Ammon's horn (tissue), 1 donor: Measurements from ENCODE around the gene WNT16.
"Not testable (repeated sequence)": the region's sequence is repeated elsewhere in the genome, so short reads cannot be mapped to it uniquely, and the experiment has no call there.

ENCODE experiments used
- DNase-seq: peaks from one replicate; pipeline ENCODE4 v3.0.0-alpha.2; 2016; ENCODE audit warnings: low spot score

Gene WNT16

DNA sequence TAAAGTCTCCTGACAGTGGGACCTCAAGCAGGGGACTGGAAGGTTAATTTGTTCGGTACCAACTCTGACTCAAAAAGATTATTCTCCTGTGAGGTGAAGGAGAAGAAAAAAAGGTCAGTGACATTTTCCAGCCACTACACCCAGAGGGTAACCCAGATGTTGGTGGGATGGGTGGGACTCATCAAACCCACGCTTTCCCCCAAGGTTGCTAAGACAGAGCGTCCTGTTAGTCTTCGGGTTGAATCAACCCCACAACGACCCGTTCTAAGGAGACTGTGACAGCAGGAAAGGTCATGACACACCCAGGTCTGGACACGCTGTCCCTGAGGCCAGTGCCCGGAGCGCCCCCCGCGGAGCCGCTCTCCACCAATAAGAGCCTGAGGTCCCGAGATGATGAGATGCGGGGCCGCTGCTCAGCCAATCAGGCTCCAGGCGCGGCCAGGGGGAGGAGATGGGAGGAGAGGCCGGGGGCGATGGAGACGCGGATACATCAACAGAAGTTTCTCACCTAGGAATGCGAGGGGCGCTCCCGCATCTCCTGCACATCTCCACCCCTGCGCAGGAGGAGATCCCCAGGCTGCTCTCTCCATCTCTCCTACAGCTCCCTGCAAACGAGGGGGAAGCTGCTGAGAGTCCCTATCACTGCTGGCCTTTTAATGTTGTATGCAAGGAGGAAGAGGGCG lies at the start of gene WNT16:
Gene WNT16, plus strand, starts transcription at position 493 of the 683 bp plus-strand sequence. CDS start 293 bp downstream, outside the sequence.
- DNase-seq = peak; percentile 8

DNA sequence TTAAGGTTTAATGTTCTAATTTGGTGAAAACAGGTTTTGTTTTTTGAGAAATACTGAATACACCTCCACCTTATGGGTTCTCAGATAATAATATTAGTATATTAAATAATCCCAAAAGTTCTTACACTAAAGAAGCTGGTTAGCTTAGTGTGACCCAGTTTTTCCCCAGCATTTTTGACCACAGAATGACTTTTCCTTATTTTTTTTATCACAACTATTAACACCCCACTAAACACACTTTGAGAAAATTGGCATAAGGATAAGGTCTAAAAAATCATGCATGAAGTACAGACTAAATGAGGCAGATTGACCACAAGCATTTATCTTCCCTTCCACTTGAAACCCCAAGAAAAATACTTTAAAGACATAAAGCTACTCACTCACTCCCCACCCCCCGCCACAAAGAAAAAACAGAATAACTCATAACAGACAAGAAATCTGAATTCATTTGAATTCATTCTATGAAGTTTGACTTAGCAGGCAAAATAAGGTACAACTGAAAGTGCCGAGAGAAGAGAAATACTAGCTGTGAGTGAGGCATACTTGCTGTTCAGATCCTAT lies 49.7 kb upstream of the WNT16 start:
- no peak for DNase-seq

- no peak for DNase-seq
Measured at GRCh38 chr7:121279822-121280221, 49.0 kb upstream of the WNT16 start.

- no peak for DNase-seq
Measured at GRCh38 chr7:121280656-121281055, 48.1 kb upstream of the WNT16 start.

DNA sequence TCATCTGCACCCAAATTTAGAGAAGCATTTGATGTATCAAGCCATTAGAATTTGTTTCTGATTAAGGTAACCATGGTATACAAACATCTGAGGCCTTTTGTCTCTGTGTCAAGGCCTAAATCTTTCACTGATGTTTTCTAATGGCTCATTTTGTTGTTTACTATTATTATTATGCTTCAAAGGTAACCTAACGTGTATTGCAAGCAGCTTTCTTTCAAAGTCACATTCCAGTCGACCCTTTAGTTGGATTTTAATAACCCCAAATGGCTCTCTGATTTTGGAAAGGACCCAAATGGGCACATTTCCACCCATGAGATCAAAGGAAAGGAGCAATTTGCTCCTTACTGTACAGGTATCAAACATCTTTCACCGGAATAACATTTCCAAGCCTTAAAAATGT lies 46.7 kb upstream of the WNT16 start:
- no peak for DNase-seq

DNA sequence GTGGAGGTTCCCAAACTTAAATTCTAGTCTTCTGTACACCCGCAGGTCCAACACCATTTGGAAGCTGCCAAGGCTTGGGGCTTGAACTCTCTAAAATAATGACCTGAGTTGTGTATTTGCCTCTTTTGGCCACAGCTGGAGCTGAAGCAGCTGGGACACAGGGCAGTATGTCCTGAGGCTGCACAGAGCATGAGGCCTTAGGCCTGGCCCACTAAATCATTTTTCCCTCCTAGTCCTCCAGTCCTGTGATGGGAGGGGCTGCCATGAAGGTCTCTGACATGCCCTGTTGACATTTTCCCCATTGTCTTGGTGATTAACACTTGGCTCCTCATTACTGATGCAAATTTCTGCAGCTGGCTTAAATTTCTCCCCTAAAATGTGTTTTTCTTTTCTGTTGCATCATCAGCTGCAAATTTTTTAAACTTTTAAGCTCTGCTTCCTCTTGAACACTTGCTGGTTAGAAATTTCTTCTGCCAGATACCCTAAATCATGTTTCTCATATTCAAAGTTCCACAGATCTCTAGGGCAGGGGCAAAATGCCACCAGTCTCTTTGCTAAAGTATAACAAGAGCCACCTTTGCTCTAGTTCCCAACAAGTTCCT lies 43.6 kb upstream of the WNT16 start:
- DNase-seq = no peak

GRCh38 chr7:121286186-121286585 lies 42.6 kb upstream of the WNT16 start:
- DNase-seq = no peak

- no peak for DNase-seq
Measured at GRCh38 chr7:121286742-121287734, 41.8 kb upstream of the WNT16 start.

GRCh38 chr7:121288894-121289293 lies 39.9 kb upstream of the WNT16 start:
- no peak for DNase-seq

DNA sequence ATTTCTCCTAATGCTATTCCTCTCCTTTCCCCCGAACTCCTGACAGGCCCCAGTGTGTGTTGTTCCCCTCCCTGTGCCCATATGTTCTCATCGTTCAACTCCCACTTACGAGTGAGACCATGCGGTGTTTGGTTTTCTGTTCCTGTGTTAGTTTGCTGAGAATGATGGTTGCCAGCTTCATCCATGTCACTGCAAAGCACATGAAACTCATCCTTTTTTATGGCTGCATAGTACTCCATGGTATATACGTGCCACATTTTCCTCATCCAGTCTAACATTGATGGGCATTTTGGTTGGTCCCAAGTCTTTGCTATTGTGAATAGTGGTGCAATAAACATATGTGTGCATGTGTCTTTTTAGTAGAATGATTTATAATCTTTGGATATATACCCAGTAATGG lies 38.9 kb upstream of the WNT16 start:
- not testable (repeated sequence) for DNase-seq

- no peak for DNase-seq
Measured at GRCh38 chr7:121294448-121294992, 34.3 kb upstream of the WNT16 start.

- DNase-seq = no peak
Measured at GRCh38 chr7:121297843-121298242, 31.0 kb upstream of the WNT16 start.

DNA sequence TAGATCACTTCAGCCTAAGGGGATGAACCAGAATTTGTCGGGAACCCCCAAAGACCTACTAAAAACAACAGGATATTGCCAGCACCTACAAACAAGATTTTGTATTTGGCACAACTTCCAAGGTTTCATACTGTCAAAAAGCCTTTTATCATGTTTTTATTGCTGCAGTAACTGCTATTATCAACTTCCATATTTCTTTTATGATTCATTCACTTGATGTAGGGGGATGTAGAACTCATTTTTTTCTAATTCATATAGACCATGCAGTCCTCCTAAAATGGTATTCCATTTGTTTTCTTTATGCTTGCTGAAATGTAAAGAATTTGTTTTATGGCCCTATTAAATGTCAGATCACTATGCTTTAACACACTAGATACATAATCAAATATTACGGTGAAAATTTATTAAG lies 30.0 kb upstream of the WNT16 start:
- DNase-seq = no peak

GRCh38 chr7:121300685-121301420 lies 27.9 kb upstream of the WNT16 start:
- DNase-seq = no peak

- DNase-seq = no peak
Measured at GRCh38 chr7:121301446-121302213, 27.2 kb upstream of the WNT16 start.

GRCh38 chr7:121302214-121302745 lies 26.5 kb upstream of the WNT16 start:
- DNase-seq = no peak

DNA sequence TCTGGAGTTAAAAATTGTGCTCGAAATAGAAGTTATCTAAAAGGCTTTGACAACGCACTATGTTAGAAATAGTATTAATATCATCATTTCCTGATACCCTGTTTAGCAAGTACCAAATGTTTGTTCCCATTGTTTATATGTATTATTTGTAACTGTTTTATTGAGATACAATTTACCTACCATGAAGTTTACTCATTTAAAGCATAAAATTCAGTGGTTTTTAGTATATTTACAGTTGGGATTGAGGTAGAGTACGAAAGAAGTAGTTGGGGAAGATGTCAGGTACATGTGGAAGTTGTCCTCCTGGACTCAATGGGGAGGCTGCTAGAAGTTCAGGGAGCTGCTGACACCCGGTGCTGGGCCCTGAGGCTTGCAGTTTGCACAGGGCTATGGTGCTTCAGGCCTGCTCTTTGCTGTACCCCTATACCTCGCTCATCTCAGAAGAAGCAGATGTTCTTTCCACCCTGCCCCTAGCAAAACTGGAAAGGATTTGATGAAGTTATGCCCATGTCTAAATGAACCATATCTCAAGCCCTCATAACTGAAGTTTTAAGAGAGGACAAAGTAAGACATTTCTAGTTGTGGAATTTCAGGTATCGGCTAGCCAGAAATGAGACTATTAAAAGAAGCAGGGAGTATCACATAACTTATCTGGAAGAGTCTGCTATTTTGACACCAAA lies 25.2 kb upstream of the WNT16 start:
- no peak for DNase-seq

DNA sequence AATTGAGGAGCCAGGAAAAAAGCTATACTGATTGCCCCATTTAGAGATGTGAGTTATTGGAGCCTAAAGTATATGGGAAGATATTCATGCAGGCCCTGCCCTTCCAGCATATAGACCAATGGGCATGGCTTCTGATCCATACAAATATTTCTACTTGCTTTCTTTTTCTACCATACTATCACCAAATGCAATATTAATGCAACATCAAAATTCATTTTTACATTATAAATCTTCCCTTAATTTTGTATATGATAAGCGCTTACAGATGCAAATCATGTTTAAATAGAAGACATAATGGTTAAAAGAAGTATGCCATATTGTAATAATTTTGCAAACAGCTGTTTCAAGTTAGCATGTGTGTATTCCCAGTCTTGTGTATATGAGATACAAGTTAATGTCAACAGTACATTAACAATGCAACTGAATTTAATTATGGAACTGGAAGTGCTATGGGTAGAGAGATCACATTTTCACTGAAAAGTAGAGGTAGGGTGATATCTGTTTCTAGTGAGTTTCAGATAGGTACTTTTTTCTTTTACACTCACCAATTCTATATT lies 24.6 kb upstream of the WNT16 start:
- DNase-seq = no peak

DNA sequence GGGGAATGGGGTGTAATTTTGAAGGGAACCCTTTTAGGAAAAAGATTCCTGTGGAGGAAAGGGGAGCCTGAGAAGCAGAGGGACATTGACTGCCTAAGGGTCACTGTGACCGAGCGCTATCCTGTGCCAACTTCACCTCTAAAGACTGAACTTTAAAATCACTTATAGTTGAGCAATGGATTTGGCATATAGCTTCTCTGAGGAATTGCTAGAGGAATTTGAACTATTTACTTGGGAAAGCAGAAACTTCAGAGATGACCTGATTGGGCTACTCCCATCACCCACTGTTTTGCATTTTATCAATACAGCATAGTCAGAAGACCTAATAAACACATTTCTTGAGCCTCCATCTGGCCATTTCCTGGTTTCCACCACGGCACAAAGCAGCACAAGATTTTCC lies 23.7 kb upstream of the WNT16 start:
- DNase-seq = no peak
